ENCODE results near the gene RGS7. TPM values are rescaled to one million over a fixed set of nuclear protein-coding genes. Genes with fewer than 3 reads are reported as not detected.

Gene RGS7
- total RNA-seq, 2 experiments from 2014 or later, result not detected

- no peaks in the 10 kb centered on the region for H3K4me1 Mint-ChIP-seq (ENCODE audit: low read depth)
- H3K27ac Mint-ChIP-seq, result no peak overlapping the region
- no peaks in the 10 kb centered on the region for H3K27me3 Mint-ChIP-seq (ENCODE audit: low read depth)
- DNase-seq, result no peak
- H3K36me3 Mint-ChIP-seq (ENCODE audit: low read depth), result no peaks in the 10 kb centered on the region
- no peak overlapping the region for H3K4me3 Mint-ChIP-seq
- POLR2A ChIA-PET, result no interaction called here
- CTCF ChIA-PET, result no interaction called here
- no peaks in the 10 kb centered on the region for H3K9me3 Mint-ChIP-seq (ENCODE audit: insufficient read depth)
- ATAC-seq, result no peak
Observed at GRCh38 chr1:241083285-241083684, 273.7 kb downstream of the RGS7 start.

DNA sequence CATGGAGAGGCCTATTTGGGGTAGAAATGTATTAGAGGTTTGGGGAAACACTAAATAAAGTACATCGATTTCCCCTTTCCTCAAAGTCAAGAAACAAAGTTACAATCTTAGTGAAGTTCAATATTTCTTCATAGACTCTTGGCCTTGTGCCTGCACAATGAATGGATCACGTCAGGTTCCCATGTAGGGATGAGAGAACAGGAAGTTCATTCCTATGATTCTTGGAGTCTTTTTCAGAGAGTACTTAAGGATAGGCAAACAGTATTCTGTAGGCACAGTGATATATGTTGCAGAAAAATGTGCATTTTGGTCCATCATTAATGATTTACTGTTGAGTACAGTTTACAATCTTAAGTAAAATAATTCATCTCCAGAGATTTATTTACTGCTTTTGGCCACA, 275.5 kb downstream of the RGS7 start:
- no peak overlapping the region for H3K27ac Mint-ChIP-seq
- no peak overlapping the region for H3K4me3 Mint-ChIP-seq
- H3K9me3 Mint-ChIP-seq (ENCODE audit: insufficient read depth), result no peaks in the 10 kb centered on the region
- DNase-seq (no peak), ATAC-seq (no peak)
- ChIA-PET POLR2A (no interaction called here), CTCF (no interaction called here)
- H3K4me1 Mint-ChIP-seq (ENCODE audit: low read depth), result no peaks in the 10 kb centered on the region
- H3K36me3 Mint-ChIP-seq (ENCODE audit: low read depth), result no peaks in the 10 kb centered on the region
- H3K27me3 Mint-ChIP-seq (ENCODE audit: low read depth), result no peaks in the 10 kb centered on the region

GRCh38 chr1:241079459-241079858, 277.5 kb downstream of the RGS7 start:
- H3K9me3 Mint-ChIP-seq (ENCODE audit: insufficient read depth), result no peaks in the 10 kb centered on the region
- no peaks in the 10 kb centered on the region for H3K4me1 Mint-ChIP-seq (ENCODE audit: low read depth)

DNA sequence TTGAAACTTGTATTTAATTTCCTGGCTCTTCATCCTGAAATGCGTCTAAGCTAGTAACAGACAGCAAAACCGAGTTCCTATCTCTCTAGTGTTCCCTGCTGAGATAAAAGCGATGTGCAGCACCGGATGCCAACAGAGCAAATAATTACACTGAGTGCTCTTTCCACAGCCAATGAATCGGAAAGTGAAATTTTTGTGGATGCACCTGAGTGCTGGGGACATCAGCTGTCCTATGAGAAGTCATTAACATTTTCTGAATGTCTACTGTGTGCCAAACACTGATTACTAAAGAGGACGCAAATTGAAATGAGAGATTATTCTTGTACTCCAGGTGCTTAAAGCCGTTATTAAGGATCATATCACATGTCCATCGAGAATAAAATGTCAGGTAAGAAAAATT, 278.0 kb downstream of the RGS7 start:
- H3K4me1 Mint-ChIP-seq (ENCODE audit: low read depth), result no peaks in the 10 kb centered on the region
- H3K4me3 Mint-ChIP-seq, result no peak overlapping the region
- H3K27me3 Mint-ChIP-seq (ENCODE audit: low read depth), result no peaks in the 10 kb centered on the region
- DNase-seq (no peak), ATAC-seq (no peak)
- H3K9me3 Mint-ChIP-seq (ENCODE audit: insufficient read depth), result no peaks in the 10 kb centered on the region
- H3K27ac Mint-ChIP-seq, result no peak overlapping the region
- POLR2A ChIA-PET, result no interaction called here
- no peaks in the 10 kb centered on the region for H3K36me3 Mint-ChIP-seq (ENCODE audit: low read depth)
- CTCF ChIA-PET, result no interaction called here

More at GRCh38 chr1:241079459-241079858, 277.5 kb downstream of the RGS7 start:
- ATAC-seq (no peak), DNase-seq (no peak)
- ChIA-PET POLR2A (no interaction called here), CTCF (no interaction called here)
- no peak overlapping the region for H3K27ac Mint-ChIP-seq
- H3K4me3 Mint-ChIP-seq, result no peak overlapping the region
- H3K27me3 Mint-ChIP-seq (ENCODE audit: low read depth), result no peaks in the 10 kb centered on the region
- no peaks in the 10 kb centered on the region for H3K36me3 Mint-ChIP-seq (ENCODE audit: low read depth)

- ATAC-seq (no peak), DNase-seq (no peak)
- H3K27ac Mint-ChIP-seq, result no peak overlapping the region
- no peaks in the 10 kb centered on the region for H3K36me3 Mint-ChIP-seq (ENCODE audit: low read depth)
- ChIA-PET CTCF (no interaction called here), POLR2A (no interaction called here)
- H3K27me3 Mint-ChIP-seq (ENCODE audit: low read depth), result no peaks in the 10 kb centered on the region
- H3K9me3 Mint-ChIP-seq (ENCODE audit: insufficient read depth), result no peaks in the 10 kb centered on the region
- H3K4me3 Mint-ChIP-seq, result no peak overlapping the region
- H3K4me1 Mint-ChIP-seq (ENCODE audit: low read depth), result no peaks in the 10 kb centered on the region
Observed at GRCh38 chr1:241077386-241078147, 279.4 kb downstream of the RGS7 start.

DNA sequence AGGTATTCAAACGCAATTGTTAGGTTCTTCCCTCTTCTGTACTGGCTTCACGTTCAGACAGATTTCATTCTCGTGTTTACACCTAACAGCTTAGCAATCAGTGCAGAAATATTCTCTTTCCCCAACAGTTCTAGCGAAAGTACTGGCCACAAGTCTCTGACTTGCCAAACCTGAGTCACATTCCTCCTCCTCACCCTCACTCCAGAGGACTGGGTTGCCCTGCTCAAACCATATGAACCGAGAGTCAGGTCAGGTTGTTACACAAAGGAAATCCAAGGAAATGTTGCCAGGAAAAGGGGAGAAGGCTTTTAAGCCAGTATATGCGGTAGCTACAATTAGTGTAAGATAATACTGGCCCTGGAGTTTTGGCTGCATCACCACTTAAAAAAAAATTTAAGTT, 282.5 kb downstream of the RGS7 start:
- POLR2A ChIA-PET, result no interaction called here
- ATAC-seq (no peak), DNase-seq (no peak)
- H3K4me1 Mint-ChIP-seq (ENCODE audit: low read depth), result no peaks in the 10 kb centered on the region
- no peaks in the 10 kb centered on the region for H3K9me3 Mint-ChIP-seq (ENCODE audit: insufficient read depth)
- CTCF ChIA-PET, result interaction anchor here (0.6 kb wide), 1 partner anchor 1070 kb away, joined by 3 read pairs; no protein-coding TSS in a partner anchor
- H3K36me3 Mint-ChIP-seq (ENCODE audit: low read depth), result no peaks in the 10 kb centered on the region
- H3K4me3 Mint-ChIP-seq, result no peak overlapping the region
- no peaks in the 10 kb centered on the region for H3K27me3 Mint-ChIP-seq (ENCODE audit: low read depth)
- H3K27ac Mint-ChIP-seq, result no peak overlapping the region

DNA sequence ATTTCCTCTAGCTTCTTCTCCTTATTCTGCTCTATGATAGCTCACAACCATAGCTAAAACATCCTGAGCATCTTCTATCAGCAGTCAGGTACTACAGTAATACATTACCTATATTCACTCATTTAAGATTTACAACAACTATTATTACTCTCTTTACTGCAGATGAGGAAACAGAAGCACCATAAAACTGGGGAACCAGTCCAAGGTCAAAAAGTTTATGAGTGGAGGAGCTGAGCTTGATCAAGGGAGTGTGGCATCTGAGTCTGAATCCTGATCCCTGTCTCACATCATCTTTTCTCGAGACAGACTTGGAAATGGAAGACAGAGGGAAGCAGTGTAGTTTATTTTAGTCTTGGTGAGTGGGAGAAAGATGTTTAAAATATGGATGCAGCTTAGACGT, 288.6 kb downstream of the RGS7 start:
- no peak overlapping the region for H3K4me3 Mint-ChIP-seq
- no peaks in the 10 kb centered on the region for H3K27me3 Mint-ChIP-seq (ENCODE audit: low read depth)
- ATAC-seq (no peak), DNase-seq (no peak)
- no peaks in the 10 kb centered on the region for H3K4me1 Mint-ChIP-seq (ENCODE audit: low read depth)
- no peak overlapping the region for H3K27ac Mint-ChIP-seq
- H3K9me3 Mint-ChIP-seq (ENCODE audit: insufficient read depth), result no peaks in the 10 kb centered on the region
- ChIA-PET CTCF (no interaction called here), POLR2A (no interaction called here)
- no peaks in the 10 kb centered on the region for H3K36me3 Mint-ChIP-seq (ENCODE audit: low read depth)

GRCh38 chr1:241063276-241063675, 293.7 kb downstream of the RGS7 start:
- ChIA-PET POLR2A (no interaction called here), CTCF (no interaction called here)
- H3K9me3 Mint-ChIP-seq (ENCODE audit: insufficient read depth), result no peaks in the 10 kb centered on the region
- ATAC-seq (no peak), DNase-seq (no peak)
- no peaks in the 10 kb centered on the region for H3K27me3 Mint-ChIP-seq (ENCODE audit: low read depth)
- H3K4me1 Mint-ChIP-seq (ENCODE audit: low read depth), result no peaks in the 10 kb centered on the region
- H3K27ac Mint-ChIP-seq, result no peak overlapping the region
- no peak overlapping the region for H3K4me3 Mint-ChIP-seq
- H3K36me3 Mint-ChIP-seq (ENCODE audit: low read depth), result no peaks in the 10 kb centered on the region

DNA sequence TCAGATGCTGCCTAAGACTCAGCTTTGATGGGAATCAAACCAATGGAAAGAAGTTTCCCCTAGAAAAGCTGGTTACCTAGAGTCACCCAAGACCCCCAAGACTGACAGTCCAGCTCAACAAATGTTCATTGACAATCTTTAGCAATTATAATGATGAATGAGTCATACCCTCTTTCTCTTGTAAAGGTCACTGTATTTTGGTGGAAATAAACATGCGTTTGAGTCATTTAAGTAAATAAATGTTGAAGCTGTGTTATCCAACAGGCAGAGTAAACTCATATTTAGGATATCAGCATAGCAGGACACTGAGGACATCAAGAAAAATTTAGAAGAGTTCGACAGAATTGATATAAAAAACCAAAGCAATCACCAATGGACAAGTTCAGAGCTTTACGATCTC, 295.9 kb downstream of the RGS7 start:
- DNase-seq (no peak), ATAC-seq (no peak)
- ChIA-PET CTCF (no interaction called here), POLR2A (no interaction called here)
- H3K36me3 Mint-ChIP-seq (ENCODE audit: low read depth), result no peaks in the 10 kb centered on the region
- H3K27ac Mint-ChIP-seq, result no peak overlapping the region
- H3K9me3 Mint-ChIP-seq (ENCODE audit: insufficient read depth), result no peaks in the 10 kb centered on the region
- no peaks in the 10 kb centered on the region for H3K4me1 Mint-ChIP-seq (ENCODE audit: low read depth)
- no peak overlapping the region for H3K4me3 Mint-ChIP-seq
- H3K27me3 Mint-ChIP-seq (ENCODE audit: low read depth), result no peaks in the 10 kb centered on the region

DNA sequence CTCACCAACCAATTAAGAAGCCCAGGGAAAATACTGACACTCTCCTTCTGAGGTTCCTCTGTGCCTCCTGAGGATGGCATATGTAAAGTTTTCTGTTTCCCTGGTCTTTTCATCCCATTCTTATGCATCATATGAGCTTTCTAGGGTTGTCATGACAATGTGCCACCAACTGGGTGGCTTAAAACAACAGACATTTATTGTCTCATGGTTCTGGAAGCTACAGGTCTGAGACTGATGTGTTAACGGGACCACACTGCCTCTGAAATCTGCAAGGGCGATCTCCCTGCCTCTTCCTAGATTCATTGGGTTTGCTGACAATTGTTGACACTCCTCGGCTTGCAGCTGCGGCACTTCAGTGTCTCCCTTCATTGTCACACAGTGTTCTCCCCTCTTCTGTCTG, 308.4 kb downstream of the RGS7 start:
- ATAC-seq (no peak), DNase-seq (no peak)
- H3K27ac Mint-ChIP-seq, result no peak overlapping the region
- H3K36me3 Mint-ChIP-seq (ENCODE audit: low read depth), result no peaks in the 10 kb centered on the region
- CTCF ChIA-PET, result no interaction called here
- POLR2A ChIA-PET, result no interaction called here
- no peaks in the 10 kb centered on the region for H3K9me3 Mint-ChIP-seq (ENCODE audit: insufficient read depth)
- H3K4me1 Mint-ChIP-seq (ENCODE audit: low read depth), result no peaks in the 10 kb centered on the region
- no peaks in the 10 kb centered on the region for H3K27me3 Mint-ChIP-seq (ENCODE audit: low read depth)
- H3K4me3 Mint-ChIP-seq, result no peak overlapping the region

DNA sequence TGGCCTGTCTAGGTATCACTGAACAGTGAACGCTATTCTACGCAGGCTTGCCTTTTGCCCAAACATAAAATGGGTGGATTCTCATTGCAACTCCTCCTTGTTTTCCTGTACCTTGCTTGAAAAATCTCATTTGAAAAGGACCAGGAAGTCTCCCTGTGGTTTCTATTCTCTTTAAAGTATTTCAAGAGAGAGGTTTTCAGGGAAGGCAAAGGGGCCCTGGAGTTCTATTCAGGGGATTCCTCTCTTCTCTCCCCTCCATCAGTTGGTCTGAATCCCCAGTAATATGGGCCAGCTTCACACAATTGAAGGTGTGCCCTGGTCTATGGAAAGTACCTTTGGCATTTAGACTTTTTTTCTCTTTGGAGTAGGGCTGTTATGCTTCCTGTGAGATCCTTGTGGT, 311.3 kb downstream of the RGS7 start:
- Mint-ChIP-seq H3K36me3 (ENCODE audit: low read depth) (no peaks in the 10 kb centered on the region), H3K27me3 (ENCODE audit: low read depth) (no peaks in the 10 kb centered on the region), H3K4me3 (no peak overlapping the region), H3K27ac (no peak overlapping the region), H3K9me3 (ENCODE audit: insufficient read depth) (no peaks in the 10 kb centered on the region), H3K4me1 (ENCODE audit: low read depth) (no peaks in the 10 kb centered on the region)
- POLR2A ChIA-PET, result no interaction called here
- no peak for DNase-seq
- CTCF ChIA-PET, result no interaction called here
- ATAC-seq, result no peak

DNA sequence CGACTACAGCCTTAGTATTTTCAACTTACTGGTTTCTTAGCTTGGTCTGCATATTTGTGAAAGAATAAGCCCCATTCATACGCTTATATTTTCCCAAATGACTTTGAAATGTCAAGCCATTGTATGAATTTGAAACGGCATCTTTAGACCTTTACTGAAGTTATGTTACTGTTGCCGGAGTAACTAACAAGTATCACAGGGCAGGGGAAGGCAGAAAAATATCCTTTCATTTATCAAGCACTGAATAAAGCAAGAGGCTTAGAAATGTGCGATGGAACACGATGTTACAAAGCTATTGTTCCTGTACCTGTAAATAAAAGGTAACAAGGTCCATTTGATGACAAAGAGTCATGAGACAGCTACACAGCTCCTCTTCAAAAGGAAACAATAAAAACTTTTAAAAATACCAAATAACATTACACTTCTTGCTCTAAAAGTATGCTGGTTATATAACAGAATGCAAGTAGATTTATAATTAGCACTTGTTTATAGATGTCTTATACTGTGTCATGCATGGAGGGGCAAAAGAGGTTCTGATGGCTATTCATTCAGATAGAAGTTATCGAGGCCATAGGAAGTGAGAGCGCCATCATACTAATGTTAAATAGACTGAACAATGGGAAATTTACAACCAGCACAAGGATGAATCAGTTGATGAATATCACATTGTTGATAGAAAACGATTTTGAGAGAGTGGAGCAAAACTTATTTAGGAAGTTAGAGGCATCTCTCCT, 322.6 kb downstream of the RGS7 start:
- Mint-ChIP-seq H3K27me3 (ENCODE audit: low read depth) (no peaks in the 10 kb centered on the region), H3K4me3 (no peak overlapping the region), H3K4me1 (ENCODE audit: low read depth) (no peaks in the 10 kb centered on the region), H3K27ac (no peak overlapping the region), H3K9me3 (ENCODE audit: insufficient read depth) (peaks cover 4% of the 10 kb centered on the region), H3K36me3 (ENCODE audit: low read depth) (no peaks in the 10 kb centered on the region)
- DNase-seq, result no peak
- ChIA-PET POLR2A (no interaction called here), CTCF (no interaction called here)
- ATAC-seq, result no peak

- POLR2A ChIA-PET, result no interaction called here
- Mint-ChIP-seq H3K27me3 (ENCODE audit: low read depth) (no peaks in the 10 kb centered on the region), H3K4me1 (ENCODE audit: low read depth) (no peaks in the 10 kb centered on the region), H3K36me3 (ENCODE audit: low read depth) (no peaks in the 10 kb centered on the region), H3K27ac (no peak overlapping the region), H3K9me3 (ENCODE audit: insufficient read depth) (peaks cover 5% of the 10 kb centered on the region), H3K4me3 (no peak overlapping the region)
- CTCF ChIA-PET, result no interaction called here
- no peak for DNase-seq
- ATAC-seq, result no peak
Observed at GRCh38 chr1:241024834-241025233, 332.2 kb downstream of the RGS7 start.

All from activated CD8-positive, alpha-beta T cell treated with anti-CD3 and anti-CD28 coated beads, Interleukin-2, amount 10 ng/mL, durations not matched to agents 7 days and 5 days (primary cell).